Measurements from ENCODE around the gene ENG.
"Not testable (repeated sequence)": the region's sequence is repeated elsewhere in the genome, so short reads cannot be mapped to it uniquely, and the experiment has no call there.

ENG gene

GRCh38 chr9:127844821-127845359 lies 9.6 kb downstream of the ENG start:
- no peak for DNase-seq (ENCODE audit: low spot score)

DNA sequence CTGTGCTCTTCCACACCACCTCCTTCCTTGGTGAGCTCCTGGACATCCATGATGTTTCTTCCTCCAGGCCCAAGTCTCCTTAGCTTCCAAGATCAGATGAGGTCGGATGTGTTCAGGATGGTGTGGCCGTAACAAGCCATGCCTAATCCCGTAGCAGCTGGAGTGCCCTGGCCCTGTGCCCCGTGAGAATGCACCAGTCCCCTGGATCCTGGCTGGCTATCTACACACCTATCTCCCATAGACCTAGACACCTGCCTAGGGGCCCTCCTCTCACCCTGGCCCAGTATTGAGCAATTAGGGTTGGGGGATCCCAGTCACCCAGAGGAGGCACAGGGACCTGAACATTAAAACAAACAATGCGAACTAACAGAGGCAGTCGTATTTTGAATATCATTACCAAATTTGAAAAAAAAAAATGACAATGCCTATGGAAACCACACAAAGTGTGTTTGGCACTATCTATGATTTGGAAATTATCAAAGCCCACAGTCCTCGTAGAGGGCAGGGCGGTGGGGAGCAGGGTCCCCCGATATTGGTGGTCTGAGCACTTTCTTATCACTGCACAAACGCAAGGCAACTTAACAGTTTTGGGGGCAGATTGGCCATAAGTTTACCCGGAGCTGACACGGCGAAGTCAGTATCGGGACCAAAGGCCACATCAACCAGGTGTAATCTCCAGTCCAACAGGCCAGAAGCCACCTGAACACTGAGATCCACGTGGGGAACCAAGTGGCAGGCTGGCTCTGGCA lies 13.2 kb downstream of the ENG start:
- no peak for DNase-seq (ENCODE audit: low spot score)

DNA sequence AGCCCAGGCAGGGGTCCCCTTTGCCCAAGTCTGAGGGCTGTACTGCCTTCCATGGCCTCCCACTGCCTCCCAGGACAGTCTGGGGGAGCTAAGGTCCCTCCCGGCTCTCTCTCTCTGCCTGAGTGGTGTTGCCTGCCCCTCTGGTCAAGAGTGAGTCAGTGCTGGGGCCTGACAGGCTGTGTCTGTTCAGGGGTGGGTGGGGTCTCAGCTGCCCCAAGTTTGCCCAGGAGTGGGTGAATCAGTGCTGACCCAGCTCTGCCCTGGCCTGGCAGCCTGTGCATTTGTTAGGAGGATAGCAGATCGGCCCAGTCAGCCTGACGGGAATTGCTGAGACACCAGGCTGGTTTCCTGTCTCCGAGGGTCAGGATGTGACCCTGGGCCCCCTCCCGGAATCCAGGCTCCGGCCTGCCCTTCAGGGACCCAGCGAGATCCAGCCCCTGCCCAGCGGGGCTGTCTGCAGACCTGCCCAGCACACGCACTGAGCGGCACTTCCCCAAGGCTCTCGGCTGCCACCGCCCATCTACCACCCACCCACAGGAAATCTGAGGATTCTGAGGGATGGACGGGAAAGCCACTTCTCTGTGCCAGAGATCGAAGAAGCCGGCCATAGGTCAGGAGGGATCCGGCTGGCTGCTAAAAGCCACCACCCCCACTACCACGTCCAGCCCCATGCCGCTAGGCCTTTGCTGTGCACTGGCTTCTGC lies 15.9 kb downstream of the ENG start:
- no peak for DNase-seq (ENCODE audit: low spot score)

GRCh38 chr9:127837346-127837745 lies 17.1 kb downstream of the ENG start:
- no peak for DNase-seq (ENCODE audit: low spot score)

GRCh38 chr9:127836561-127836960 lies 17.9 kb downstream of the ENG start:
- DNase-seq (ENCODE audit: low spot score) = not testable (repeated sequence)

GRCh38 chr9:127835991-127836516 lies 18.4 kb downstream of the ENG start:
- DNase-seq (ENCODE audit: low spot score) = no peak

DNA sequence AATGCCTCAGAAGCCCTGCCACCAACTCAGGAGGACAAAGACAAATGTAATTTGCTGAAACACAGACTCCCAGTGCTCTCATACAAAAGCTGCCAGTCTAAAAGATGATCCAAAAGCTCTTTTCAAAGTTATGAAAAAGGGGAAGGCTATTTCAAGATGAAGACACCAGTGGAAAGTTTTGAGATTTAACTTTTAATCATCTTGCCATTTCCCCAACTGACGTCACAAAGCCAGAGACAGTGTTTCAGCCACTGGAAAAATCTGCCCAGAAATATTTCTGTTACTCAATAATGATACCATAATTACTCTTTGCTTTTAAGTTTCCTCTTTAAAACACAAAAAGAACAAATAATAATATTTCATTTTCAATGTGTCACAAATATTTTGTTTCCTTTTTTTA lies 20.9 kb downstream of the ENG start:
- DNase-seq (ENCODE audit: low spot score) = no peak

- no peak for DNase-seq (ENCODE audit: low spot score)
These were observed 22.2 kb downstream of the ENG start for GRCh38 chr9:127832248-127832647.

GRCh38 chr9:127829205-127829906 lies 25.1 kb downstream of the ENG start:
- DNase-seq (ENCODE audit: low spot score) = no peak

DNA sequence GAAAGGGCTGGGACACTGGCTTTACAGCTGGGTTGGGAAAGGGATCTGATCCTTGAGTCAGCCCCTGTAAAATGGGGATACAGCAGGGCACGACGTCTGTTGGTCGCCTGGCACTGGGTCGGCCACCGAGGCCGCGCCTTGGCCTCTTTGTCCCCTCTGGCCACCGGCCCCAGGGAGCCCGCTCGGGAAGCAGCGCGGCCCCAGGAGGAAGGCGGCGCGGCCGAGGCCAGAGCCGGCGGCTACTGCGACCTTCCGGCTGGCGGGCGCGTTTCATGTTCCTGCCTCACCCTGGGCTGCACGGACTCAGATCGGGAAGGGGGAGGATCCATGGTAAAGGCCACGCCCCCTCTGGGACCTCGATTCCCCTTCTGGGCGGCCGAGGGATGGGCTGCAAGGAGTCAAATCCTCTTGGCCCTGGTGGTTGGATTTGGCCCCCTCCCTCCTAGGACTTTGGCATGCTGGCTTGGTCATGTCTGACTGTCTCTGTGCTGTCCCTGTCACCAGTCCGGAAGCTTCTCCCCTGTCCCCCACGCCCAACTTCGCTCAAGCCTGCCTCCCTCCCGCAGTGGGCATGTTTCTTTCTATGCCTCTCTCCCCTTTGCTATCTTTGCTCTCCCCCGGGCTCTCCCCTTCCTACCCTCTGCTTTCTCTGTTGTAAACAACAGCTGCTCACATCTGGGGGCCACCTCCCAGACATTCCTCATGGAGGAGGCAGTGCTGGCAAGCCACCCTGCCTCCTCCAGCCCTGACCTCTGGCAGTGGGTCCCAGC lies 26.0 kb downstream of the ENG start:
- no peak for DNase-seq (ENCODE audit: low spot score)

DNA sequence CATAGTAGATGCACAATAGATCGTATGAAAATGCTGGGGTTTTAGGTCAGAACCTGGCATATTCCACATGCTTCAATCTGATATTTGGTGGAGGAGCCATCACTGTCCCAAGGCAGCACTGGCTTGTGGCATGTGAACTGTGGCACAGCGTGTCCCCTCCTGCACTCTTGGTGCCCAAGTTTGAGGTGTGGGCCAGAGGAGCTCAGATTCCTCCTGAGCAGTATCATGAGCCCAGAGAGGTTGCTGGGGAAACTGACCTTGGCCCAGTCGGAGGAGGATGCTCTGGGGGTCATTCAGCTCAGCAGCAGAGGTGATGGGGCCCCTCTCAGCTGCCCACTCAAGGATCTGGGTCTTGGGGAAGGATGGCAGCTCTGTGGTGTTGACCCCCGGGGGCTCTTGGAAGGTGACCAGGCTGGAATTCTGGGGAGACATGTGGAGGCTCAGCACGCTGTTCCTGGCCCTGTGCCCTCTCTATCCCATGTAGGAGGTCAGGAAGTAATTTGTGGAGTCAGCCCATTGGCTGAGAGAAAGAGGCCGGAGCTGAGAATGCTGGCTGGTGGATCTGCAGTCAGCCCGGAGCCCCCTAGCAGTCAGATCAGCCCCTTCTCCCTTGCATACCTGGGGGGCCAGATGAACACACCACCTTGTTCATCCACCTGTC lies 28.1 kb downstream of the ENG start:
- no peak for DNase-seq (ENCODE audit: low spot score)

GRCh38 chr9:127825319-127826051 lies 29.0 kb downstream of the ENG start:
- DNase-seq (ENCODE audit: low spot score) = no peak

DNA sequence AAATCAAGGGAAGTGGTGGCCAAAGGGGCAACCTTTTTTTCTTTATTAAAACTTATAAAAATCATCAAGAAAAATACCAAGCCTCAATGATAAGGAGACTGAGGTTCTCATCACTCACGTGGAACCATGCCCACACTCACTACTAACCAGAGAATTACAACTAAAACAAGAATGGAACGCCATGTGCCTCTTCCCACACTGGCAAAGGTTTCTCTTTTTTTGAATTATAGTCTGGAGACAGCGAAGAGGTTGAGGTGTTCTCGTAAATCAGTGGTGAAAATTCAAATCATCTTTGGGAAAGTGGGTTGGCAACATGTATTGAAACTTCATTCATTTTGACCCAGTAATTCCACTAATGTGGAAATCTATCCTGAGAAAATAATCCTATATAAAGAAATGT lies 32.4 kb downstream of the ENG start:
- DNase-seq (ENCODE audit: low spot score) = no peak

GRCh38 chr9:127818574-127818973 lies 35.9 kb downstream of the ENG start:
- no peak for DNase-seq (ENCODE audit: low spot score)

DNA sequence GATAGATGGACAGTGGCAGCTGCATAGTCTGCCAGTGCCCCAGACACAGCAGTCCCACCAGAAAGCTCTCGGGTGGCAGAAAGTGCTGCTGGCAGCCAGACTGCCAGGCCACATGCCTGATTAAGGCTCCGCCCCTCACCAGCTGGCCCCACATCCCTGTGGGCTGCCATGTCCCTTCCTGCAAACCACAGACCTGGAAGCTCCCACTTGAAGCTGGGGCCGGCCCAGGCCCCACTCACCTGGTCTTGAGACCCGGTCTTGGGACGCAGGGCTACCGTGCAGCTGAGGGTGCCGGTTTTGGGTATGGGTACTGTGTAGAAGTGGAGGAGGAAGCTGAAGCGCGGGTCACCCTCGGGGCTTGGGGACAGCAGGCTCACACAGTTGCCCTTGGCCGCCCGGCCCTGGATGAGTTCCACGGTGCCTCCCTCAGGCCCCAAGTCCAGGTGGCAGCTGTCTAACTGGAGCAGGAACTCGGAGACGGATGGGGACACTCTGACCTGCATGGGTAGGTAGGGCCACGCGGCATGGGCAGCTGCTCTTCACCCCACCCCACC lies 36.5 kb downstream of the ENG start:
- no peak for DNase-seq (ENCODE audit: low spot score)

DNA sequence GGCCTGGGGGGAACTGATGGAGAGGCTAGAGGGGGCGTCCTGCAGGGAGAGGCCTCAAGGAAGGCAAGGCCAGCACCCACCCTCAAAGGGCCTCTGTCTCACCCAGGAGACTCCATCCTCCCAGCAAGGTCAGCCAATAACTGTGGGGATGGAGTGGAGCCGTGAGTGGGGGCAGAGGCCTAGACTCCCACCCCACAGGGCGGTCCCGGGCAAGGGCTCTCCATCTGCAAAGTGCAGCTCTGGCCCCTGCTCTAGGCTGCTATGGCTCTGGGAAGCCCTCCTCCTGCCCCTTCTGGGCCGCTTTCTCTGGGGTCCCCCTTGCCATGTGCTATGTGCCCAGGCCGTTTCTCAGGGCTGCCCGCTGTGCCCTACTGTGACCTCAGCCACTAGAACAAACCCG lies 37.7 kb downstream of the ENG start:
- no peak for DNase-seq (ENCODE audit: low spot score)

DNA sequence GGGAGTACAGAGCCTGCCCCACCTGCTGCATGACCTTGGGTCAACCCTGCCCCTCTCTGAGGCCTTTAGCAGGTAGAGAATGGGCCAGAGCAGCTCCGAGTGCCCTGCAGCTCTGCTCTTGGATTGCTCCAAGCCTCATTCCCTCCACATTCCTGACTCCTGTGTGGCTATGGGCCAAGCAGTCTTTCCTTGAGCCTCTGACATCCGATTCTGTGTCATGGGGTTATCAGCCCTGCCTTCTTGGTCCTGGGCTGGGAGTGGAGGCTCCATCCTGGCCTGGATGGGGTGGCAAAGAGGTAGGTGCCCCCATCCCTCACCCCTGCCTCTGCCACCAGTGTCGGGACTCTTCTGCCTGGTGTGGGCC lies 38.1 kb downstream of the ENG start:
- DNase-seq (ENCODE audit: low spot score) = no peak

GRCh38 chr9:127815512-127816361 lies 38.7 kb downstream of the ENG start:
- no peak for DNase-seq (ENCODE audit: low spot score)
